Gastrocnemius medialis (tissue), 4 donors: ENCODE results near the gene SLC12A7.

Source experiments
- CTCF ChIP-seq, 5 experiments: fragments of 450-650 bp in 3 of 5; fragments of 200-600 bp in 2 of 5; sonication (generic) in 2 of 5; IDR thresholded peaks in 4 of 5; conservative IDR thresholded peaks in 1 of 5; 1 replicate in 4 of 5; 2 replicates in 1 of 5; pipeline ENCODE4 v1.5.1; 2016 to 2019; ENCODE audit warnings: antibody characterized with exemption in 5 of 5, mild to moderate bottlenecking in 3 of 5, moderate library complexity in 3 of 5
- POLR2A ChIP-seq, 2 donors: fragments of 450-650 bp; IDR thresholded peaks; one replicate each; pipeline ENCODE4 v1.6.1; 2017; ENCODE audit warnings: antibody characterized with exemption in 2 of 2, mild to moderate bottlenecking in 2 of 2, moderate library complexity in 2 of 2

GRCh38 chr5:1140818-1141189 is 28.9 kb upstream of the SLC12A7 start:
- TF ChIP-seq CTCF (IDR thresholded peaks at IDR 0.05 in 4 of 5, conservative IDR thresholded peaks at IDR 0.05 in 1 of 5) (no peak), POLR2A (IDR thresholded peaks at IDR 0.05) (no peak)
